Ovary (tissue), 3 donors: ENCODE measurements around the gene ESX1.

Source experiments
- CTCF ChIP-seq, 3 donors: fragments of 450-650 bp in 2 of 3; fragments of 200-600 bp in 1 of 3; IDR thresholded peaks; one replicate each; pipeline versions ENCODE4 v1.5.1 to v1.8.0; 2016 to 2022; ENCODE audit warnings: antibody characterized with exemption in 3 of 3, mild to moderate bottlenecking in 1 of 3
- EP300 ChIP-seq: sonication (generic); formaldehyde crosslinking; IDR thresholded peaks from one replicate; pipeline ENCODE4 v1.6.1; 2017; ENCODE audit warnings: antibody characterized with exemption
- POLR2A ChIP-seq: fragments of 450-650 bp; IDR thresholded peaks from one replicate; pipeline ENCODE4 v1.6.1; 2017; ENCODE audit warnings: antibody characterized with exemption, mild to moderate bottlenecking, moderate library complexity
- donor health status: DM: no; HTN: no; CAD: no.

- no peak for TF ChIP-seq CTCF (IDR thresholded peaks at IDR 0.05)
- TF ChIP-seq EP300 = no peak
- no peak for TF ChIP-seq POLR2A
These were observed 15.5 kb upstream of the ESX1 start for GRCh38 chrX:104270212-104270611.
